ENCODE results near the gene NIPAL3.
"Not testable (repeated sequence)": the region's sequence is repeated elsewhere in the genome, so short reads cannot be mapped to it uniquely, and the experiment has no call there.

The NIPAL3 gene

DNA sequence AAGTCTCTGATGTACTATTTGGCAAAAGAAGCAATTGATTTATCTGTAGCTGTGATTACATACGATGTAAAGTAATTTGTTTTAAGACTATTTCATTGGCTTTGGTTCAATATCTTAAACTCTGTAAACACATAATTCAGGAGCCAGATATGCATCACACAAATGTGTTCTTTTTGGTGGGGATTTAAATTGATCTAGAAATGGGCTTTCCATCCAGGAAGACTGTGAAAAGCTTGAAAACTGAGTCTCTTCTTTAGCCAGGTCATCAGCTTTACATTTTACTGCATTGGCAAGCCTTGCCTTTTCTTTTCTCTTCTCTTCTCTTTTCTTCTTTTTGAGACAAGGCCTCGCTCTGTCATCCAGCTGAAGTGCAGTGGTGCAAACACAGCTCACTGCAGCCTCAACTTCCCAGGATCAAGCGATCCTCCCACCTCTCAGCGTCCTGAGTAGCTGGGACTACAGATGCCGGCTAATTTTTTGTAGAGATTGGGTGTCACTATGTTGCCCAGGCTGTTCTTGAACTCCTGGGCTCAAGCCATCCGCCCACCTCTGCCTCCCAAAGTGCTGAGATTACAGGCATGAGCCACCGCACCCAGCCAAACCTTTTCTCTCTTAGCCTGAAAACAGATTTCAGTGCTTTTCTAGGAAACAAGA, 88.4 kb downstream of the NIPAL3 start:
- no peaks in the 10 kb centered on the region for H3K36me3 ChIP-seq (ENCODE audit: control insufficient read depth in 2 of 2, insufficient read depth in 2 of 2, low read length in 2 of 2)
- H3K9ac ChIP-seq (ENCODE audit: low read length in 2 of 2), result peak overlapping the region in 1 of 2 donors; percentile 61
- H3K4me1 ChIP-seq (ENCODE audit: control insufficient read depth, insufficient read depth, low read length), result peaks cover 9% of the 10 kb centered on the region
- no peaks in the 10 kb centered on the region for H3K9me3 ChIP-seq (ENCODE audit: control insufficient read depth in 2 of 2, low read length in 2 of 2)
- peak overlapping the region; percentile 71 to 82 for H3K4me3 ChIP-seq (ENCODE audit: low read length in 2 of 2)
- no peaks in the 10 kb centered on the region for H3K27me3 ChIP-seq (ENCODE audit: control insufficient read depth in 1 of 2, insufficient read depth in 2 of 2, low read length in 2 of 2)
- no peak overlapping the region for H3K27ac ChIP-seq (ENCODE audit: low read length)

DNA sequence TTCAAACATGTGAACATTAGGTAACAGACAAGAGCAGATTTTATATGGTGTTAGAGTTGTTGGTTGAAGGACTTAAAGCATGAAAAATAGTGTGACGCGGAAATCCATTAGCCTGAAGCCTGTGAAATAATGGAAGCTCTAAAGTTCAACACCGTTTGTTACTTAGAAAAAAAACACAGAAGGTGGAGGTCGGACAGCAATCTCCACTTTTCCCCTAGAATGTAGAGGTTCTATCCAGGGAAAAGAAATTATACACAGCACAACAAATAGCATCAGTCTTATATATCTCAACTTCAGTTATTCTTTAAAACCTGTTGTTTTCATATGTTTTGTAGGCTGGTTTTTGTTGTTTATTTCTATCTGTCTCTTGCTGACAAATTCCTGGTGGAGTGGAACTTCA, 89.0 kb downstream of the NIPAL3 start:
- Histone ChIP-seq H3K36me3 (ENCODE audit: control insufficient read depth in 2 of 2, insufficient read depth in 2 of 2, low read length in 2 of 2) (no peaks in the 10 kb centered on the region), H3K9me3 (ENCODE audit: control insufficient read depth in 2 of 2, low read length in 2 of 2) (no peaks in the 10 kb centered on the region), H3K27me3 (ENCODE audit: control insufficient read depth in 1 of 2, insufficient read depth in 2 of 2, low read length in 2 of 2) (no peaks in the 10 kb centered on the region), H3K4me3 (ENCODE audit: low read length in 2 of 2) (no peak overlapping the region), H3K27ac (ENCODE audit: low read length) (no peak overlapping the region), H3K4me1 (ENCODE audit: control insufficient read depth, insufficient read depth, low read length) (peaks cover 9% of the 10 kb centered on the region), H3K9ac (ENCODE audit: low read length in 2 of 2) (no peak overlapping the region)

GRCh38 chr1:24505816-24506215, 90.2 kb downstream of the NIPAL3 start:
- Histone ChIP-seq H3K27me3 (ENCODE audit: control insufficient read depth in 1 of 2, insufficient read depth in 2 of 2, low read length in 2 of 2) (no peaks in the 10 kb centered on the region), H3K4me3 (ENCODE audit: low read length in 2 of 2) (no peak overlapping the region), H3K9ac (ENCODE audit: low read length in 2 of 2) (no peak overlapping the region), H3K9me3 (ENCODE audit: control insufficient read depth in 2 of 2, low read length in 2 of 2) (peaks cover 0 to 5% of the 10 kb centered on the region in 2 donors), H3K36me3 (ENCODE audit: control insufficient read depth in 2 of 2, insufficient read depth in 2 of 2, low read length in 2 of 2) (no peaks in the 10 kb centered on the region), H3K4me1 (ENCODE audit: control insufficient read depth, insufficient read depth, low read length) (peaks cover 9% of the 10 kb centered on the region), H3K27ac (ENCODE audit: low read length) (no peak overlapping the region)

- Histone ChIP-seq H3K27ac (ENCODE audit: low read length) (no peak overlapping the region), H3K27me3 (ENCODE audit: control insufficient read depth in 1 of 2, insufficient read depth in 2 of 2, low read length in 2 of 2) (no peaks in the 10 kb centered on the region), H3K9ac (ENCODE audit: low read length in 2 of 2) (no peak overlapping the region), H3K36me3 (ENCODE audit: control insufficient read depth in 2 of 2, insufficient read depth in 2 of 2, low read length in 2 of 2) (no peaks in the 10 kb centered on the region), H3K4me3 (ENCODE audit: low read length in 2 of 2) (no peak overlapping the region), H3K4me1 (ENCODE audit: control insufficient read depth, insufficient read depth, low read length) (peaks cover 6% of the 10 kb centered on the region), H3K9me3 (ENCODE audit: control insufficient read depth in 2 of 2, low read length in 2 of 2) (peaks cover 0 to 6% of the 10 kb centered on the region in 2 donors)
Measured at GRCh38 chr1:24506691-24507381, 91.2 kb downstream of the NIPAL3 start.

DNA sequence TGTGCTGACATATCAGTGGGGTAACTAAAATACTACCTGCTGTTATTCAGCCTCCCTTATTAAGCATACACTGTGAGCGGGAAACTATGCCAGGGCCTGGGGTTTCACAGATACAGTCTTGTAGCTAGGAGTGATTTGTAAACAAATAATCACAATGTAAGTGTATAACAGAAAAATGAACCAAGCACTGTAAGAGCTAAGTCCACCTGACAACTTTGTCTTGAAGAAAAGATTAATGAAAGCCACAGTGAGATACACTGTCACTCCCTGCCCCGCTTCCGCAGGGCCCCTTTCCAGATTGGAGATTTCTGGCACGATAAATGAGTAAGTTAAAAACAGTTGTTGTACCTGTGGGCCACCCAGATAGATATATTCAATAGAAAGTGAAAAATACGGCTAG, 91.8 kb downstream of the NIPAL3 start:
- H3K4me3 ChIP-seq (ENCODE audit: low read length in 2 of 2), result no peak overlapping the region
- H3K36me3 ChIP-seq (ENCODE audit: control insufficient read depth in 2 of 2, insufficient read depth in 2 of 2, low read length in 2 of 2), result no peaks in the 10 kb centered on the region
- peaks cover 0 to 6% of the 10 kb centered on the region in 2 donors for H3K9me3 ChIP-seq (ENCODE audit: control insufficient read depth in 2 of 2, low read length in 2 of 2)
- no peak overlapping the region for H3K9ac ChIP-seq (ENCODE audit: low read length in 2 of 2)
- no peaks in the 10 kb centered on the region for H3K27me3 ChIP-seq (ENCODE audit: control insufficient read depth in 1 of 2, insufficient read depth in 2 of 2, low read length in 2 of 2)
- no peak overlapping the region for H3K27ac ChIP-seq (ENCODE audit: low read length)
- peaks cover 3% of the 10 kb centered on the region for H3K4me1 ChIP-seq (ENCODE audit: control insufficient read depth, insufficient read depth, low read length)

GRCh38 chr1:24508911-24509310, 93.3 kb downstream of the NIPAL3 start:
- Histone ChIP-seq H3K4me1 (ENCODE audit: control insufficient read depth, insufficient read depth, low read length) (no peaks in the 10 kb centered on the region), H3K27ac (ENCODE audit: low read length) (no peak overlapping the region)

GRCh38 chr1:24513706-24514105, 98.1 kb downstream of the NIPAL3 start:
- Histone ChIP-seq H3K9me3 (ENCODE audit: control insufficient read depth in 2 of 2, low read length in 2 of 2) (peaks cover 0 to 6% of the 10 kb centered on the region in 2 donors), H3K27me3 (ENCODE audit: control insufficient read depth in 1 of 2, insufficient read depth in 2 of 2, low read length in 2 of 2) (no peaks in the 10 kb centered on the region), H3K9ac (ENCODE audit: low read length in 2 of 2) (no peak overlapping the region), H3K4me1 (ENCODE audit: control insufficient read depth, insufficient read depth, low read length) (no peaks in the 10 kb centered on the region), H3K27ac (ENCODE audit: low read length) (no peak overlapping the region), H3K4me3 (ENCODE audit: low read length in 2 of 2) (no peak overlapping the region), H3K36me3 (ENCODE audit: control insufficient read depth in 2 of 2, insufficient read depth in 2 of 2, low read length in 2 of 2) (no peaks in the 10 kb centered on the region)

More at GRCh38 chr1:24508911-24509310, 93.3 kb downstream of the NIPAL3 start:
- no peaks in the 10 kb centered on the region for H3K36me3 ChIP-seq (ENCODE audit: control insufficient read depth in 2 of 2, insufficient read depth in 2 of 2, low read length in 2 of 2)
- no peak overlapping the region for H3K9ac ChIP-seq (ENCODE audit: low read length in 2 of 2)
- peaks cover 0 to 6% of the 10 kb centered on the region in 2 donors for H3K9me3 ChIP-seq (ENCODE audit: control insufficient read depth in 2 of 2, low read length in 2 of 2)
- no peaks in the 10 kb centered on the region for H3K27me3 ChIP-seq (ENCODE audit: control insufficient read depth in 1 of 2, insufficient read depth in 2 of 2, low read length in 2 of 2)
- H3K4me3 ChIP-seq (ENCODE audit: low read length in 2 of 2), result no peak overlapping the region

DNA sequence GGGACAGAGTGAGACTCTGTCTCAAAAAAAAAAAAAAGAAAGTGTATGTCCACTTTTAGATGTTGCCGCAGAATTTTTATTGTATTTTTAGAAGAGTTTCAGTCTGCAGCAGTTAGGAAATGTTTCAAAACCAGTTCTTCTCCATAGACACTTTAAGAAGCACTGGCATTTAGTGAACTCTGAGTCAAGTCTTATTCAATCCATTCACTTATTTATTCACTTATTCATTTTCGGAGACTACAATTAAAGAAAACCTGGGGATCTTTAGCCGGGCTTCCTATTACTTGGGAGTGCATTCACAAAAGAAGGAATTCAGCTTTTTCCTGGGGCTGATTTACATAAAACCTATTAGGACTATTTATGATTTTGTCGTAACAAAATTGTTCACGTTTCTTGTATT, 99.3 kb downstream of the NIPAL3 start:
- Histone ChIP-seq H3K27ac (ENCODE audit: low read length) (no peak overlapping the region), H3K27me3 (ENCODE audit: control insufficient read depth in 1 of 2, insufficient read depth in 2 of 2, low read length in 2 of 2) (no peaks in the 10 kb centered on the region), H3K36me3 (ENCODE audit: control insufficient read depth in 2 of 2, insufficient read depth in 2 of 2, low read length in 2 of 2) (no peaks in the 10 kb centered on the region), H3K4me3 (ENCODE audit: low read length in 2 of 2) (no peak overlapping the region), H3K9ac (ENCODE audit: low read length in 2 of 2) (no peak overlapping the region), H3K9me3 (ENCODE audit: control insufficient read depth in 2 of 2, low read length in 2 of 2) (peaks cover 0 to 6% of the 10 kb centered on the region in 2 donors), H3K4me1 (ENCODE audit: control insufficient read depth, insufficient read depth, low read length) (no peaks in the 10 kb centered on the region)

GRCh38 chr1:24515671-24516209, 100.1 kb downstream of the NIPAL3 start:
- not testable (repeated sequence) for H3K4me3 ChIP-seq (ENCODE audit: low read length in 2 of 2); H3K36me3 ChIP-seq (ENCODE audit: control insufficient read depth in 2 of 2, insufficient read depth in 2 of 2, low read length in 2 of 2); H3K9ac ChIP-seq (ENCODE audit: low read length in 2 of 2); H3K9me3 ChIP-seq (ENCODE audit: control insufficient read depth in 2 of 2, low read length in 2 of 2); H3K27ac ChIP-seq (ENCODE audit: low read length); H3K27me3 ChIP-seq (ENCODE audit: control insufficient read depth in 1 of 2, insufficient read depth in 2 of 2, low read length in 2 of 2); H3K4me1 ChIP-seq (ENCODE audit: control insufficient read depth, insufficient read depth, low read length)

DNA sequence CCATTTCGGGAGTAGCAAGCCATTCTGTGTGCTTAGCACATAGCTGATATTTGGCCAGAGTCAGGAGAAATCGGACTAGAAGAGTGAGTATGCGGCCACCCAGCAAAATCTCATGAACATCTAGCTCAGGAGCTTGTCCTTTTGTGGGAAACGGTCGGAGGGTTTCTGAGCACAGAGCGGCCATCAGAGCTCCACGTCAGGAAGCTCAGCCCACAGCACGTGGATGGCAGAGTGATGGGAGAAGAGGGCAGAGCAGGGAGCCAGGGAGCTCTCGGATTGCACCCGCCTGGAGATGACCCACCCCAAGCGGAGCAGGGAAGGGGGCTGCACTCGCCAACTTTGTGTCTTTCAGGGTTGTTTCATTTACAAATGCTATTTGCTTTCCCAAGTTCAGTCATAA, 100.9 kb downstream of the NIPAL3 start:
- Histone ChIP-seq H3K27ac (ENCODE audit: low read length) (no peak overlapping the region), H3K36me3 (ENCODE audit: control insufficient read depth in 2 of 2, insufficient read depth in 2 of 2, low read length in 2 of 2) (no peaks in the 10 kb centered on the region), H3K9me3 (ENCODE audit: control insufficient read depth in 2 of 2, low read length in 2 of 2) (no peaks in the 10 kb centered on the region), H3K9ac (ENCODE audit: low read length in 2 of 2) (no peak overlapping the region), H3K27me3 (ENCODE audit: control insufficient read depth in 1 of 2, insufficient read depth in 2 of 2, low read length in 2 of 2) (no peaks in the 10 kb centered on the region), H3K4me3 (ENCODE audit: low read length in 2 of 2) (no peak overlapping the region), H3K4me1 (ENCODE audit: control insufficient read depth, insufficient read depth, low read length) (no peaks in the 10 kb centered on the region)

- Histone ChIP-seq H3K9ac (ENCODE audit: low read length in 2 of 2) (no peak overlapping the region), H3K27ac (ENCODE audit: low read length) (no peak overlapping the region), H3K27me3 (ENCODE audit: control insufficient read depth in 1 of 2, insufficient read depth in 2 of 2, low read length in 2 of 2) (no peaks in the 10 kb centered on the region), H3K9me3 (ENCODE audit: control insufficient read depth in 2 of 2, low read length in 2 of 2) (no peaks in the 10 kb centered on the region), H3K4me1 (ENCODE audit: control insufficient read depth, insufficient read depth, low read length) (no peaks in the 10 kb centered on the region), H3K4me3 (ENCODE audit: low read length in 2 of 2) (no peak overlapping the region), H3K36me3 (ENCODE audit: control insufficient read depth in 2 of 2, insufficient read depth in 2 of 2, low read length in 2 of 2) (no peaks in the 10 kb centered on the region)
Measured at GRCh38 chr1:24517898-24518297, 102.3 kb downstream of the NIPAL3 start.

Measured in stomach smooth muscle (tissue), 2 donors.